ENCODE measurements around the gene SARS2. TPM values are rescaled to one million over a fixed set of nuclear protein-coding genes. Genes with fewer than 3 reads are reported as not detected.

SARS2 gene, protein sequence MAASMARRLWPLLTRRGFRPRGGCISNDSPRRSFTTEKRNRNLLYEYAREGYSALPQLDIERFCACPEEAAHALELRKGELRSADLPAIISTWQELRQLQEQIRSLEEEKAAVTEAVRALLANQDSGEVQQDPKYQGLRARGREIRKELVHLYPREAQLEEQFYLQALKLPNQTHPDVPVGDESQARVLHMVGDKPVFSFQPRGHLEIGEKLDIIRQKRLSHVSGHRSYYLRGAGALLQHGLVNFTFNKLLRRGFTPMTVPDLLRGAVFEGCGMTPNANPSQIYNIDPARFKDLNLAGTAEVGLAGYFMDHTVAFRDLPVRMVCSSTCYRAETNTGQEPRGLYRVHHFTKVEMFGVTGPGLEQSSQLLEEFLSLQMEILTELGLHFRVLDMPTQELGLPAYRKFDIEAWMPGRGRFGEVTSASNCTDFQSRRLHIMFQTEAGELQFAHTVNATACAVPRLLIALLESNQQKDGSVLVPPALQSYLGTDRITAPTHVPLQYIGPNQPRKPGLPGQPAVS
- total RNA-seq (10 to 100 TPM in 6 of 7 donors, 1 to 10 TPM in 1; 9.8 to 20.6 (median 18.0) TPM), polyA plus RNA-seq (10 to 100 TPM in 1 of 2 donors, 1 to 10 TPM in 1; 5.0 to 20.5 TPM)
- long read RNA-seq, donor 1, transcript SARS2-201 (16 exons, 2,057 nt): major isoform, 49 of 60 reads
- long read RNA-seq, donor 1, partial matches to known transcripts: 0 of 60 reads
- long read RNA-seq, donor 1, other reads (novel, unspliced or antisense): 11 of 60 reads
- long read RNA-seq, donor 2, partial matches to known transcripts: 0 of 4 reads
- long read RNA-seq, donor 2, other reads (novel, unspliced or antisense): 0 of 4 reads
- long read RNA-seq, donor 3, transcript SARS2-201 (16 exons, 2,057 nt): major isoform, 9 of 21 reads
- long read RNA-seq, donor 3, partial matches to known transcripts: 4 of 21 reads
- long read RNA-seq, donor 3, other reads (novel, unspliced or antisense): 8 of 21 reads

DNA sequence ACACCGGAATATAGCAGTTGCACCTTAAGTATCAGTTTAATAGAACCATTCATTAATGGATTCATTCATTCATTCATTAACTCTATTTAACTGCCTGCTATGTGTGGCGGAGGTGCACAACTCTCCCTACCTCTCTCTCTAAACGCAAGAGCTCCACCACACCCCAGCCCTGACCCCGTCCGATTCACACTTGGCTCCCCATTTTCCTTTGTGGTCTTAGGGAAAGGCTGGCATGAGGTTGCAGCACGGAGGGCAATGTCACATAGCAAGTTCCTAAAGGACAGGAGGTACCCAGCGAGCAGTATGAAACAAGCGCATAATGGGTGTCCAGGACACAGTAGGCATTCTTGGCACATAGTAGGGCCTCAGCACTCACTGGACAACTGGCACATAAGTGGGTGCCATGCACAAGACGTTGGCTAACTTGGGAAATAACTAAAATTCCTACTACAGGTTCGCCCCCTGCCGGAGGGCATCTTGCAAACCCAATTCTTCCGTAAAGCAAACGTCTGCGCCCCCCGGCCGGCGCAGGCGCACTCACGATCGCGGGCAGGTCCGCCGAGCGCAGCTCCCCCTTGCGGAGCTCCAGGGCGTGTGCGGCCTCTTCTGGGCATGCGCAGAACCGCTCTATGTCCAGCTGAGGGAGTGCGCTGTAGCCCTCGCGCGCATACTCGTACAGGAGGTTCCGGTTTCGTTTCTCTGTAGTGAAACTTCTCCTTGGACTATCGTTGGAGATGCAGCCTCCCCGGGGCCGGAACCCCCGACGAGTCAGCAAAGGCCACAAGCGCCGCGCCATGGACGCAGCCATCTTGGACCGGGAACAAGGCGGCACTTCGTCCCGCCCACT lies at the start of gene SARS2:
Gene SARS2, minus strand, starts transcription at position 835 of the 847 bp plus-strand sequence. Its CDS starts 27 bp downstream, at position 808.
- H3K9me3 ChIP-seq: no peaks in the 10 kb centered on the region
- peak within 1 kb of the TSS; percentile 91 for H3K4me3 ChIP-seq
- H3K4me1 ChIP-seq (ENCODE audit: insufficient read depth): peaks cover 12% of the 10 kb centered on the region
- whole genome bisulfite sequencing, 3 donors: 2% methylated on average over 49 of the region's 49 CpGs
- H3K36me3 ChIP-seq: no peaks in the 10 kb centered on the region
- intact Hi-C loops (cut with DNase I): loop anchor here in 3 of 4 donors (5.0 to 10.0 kb wide), 3 partner anchors 413 to 528 kb away; partner anchors contain the start of gene FAM98C (in 2 of the 3)
- peak; percentile 91 to 96 (median 93) for DNase-seq
- H3K27ac ChIP-seq: peak within 1 kb of the TSS; percentile 90 to 92
- no peaks in the 10 kb centered on the region for H3K27me3 ChIP-seq
- no peak for TF ChIP-seq EP300 (IDR thresholded peaks at IDR 0.05)
- TF ChIP-seq POLR2A (IDR thresholded peaks at IDR 0.05): no peak
- TF ChIP-seq, protein P1, sequence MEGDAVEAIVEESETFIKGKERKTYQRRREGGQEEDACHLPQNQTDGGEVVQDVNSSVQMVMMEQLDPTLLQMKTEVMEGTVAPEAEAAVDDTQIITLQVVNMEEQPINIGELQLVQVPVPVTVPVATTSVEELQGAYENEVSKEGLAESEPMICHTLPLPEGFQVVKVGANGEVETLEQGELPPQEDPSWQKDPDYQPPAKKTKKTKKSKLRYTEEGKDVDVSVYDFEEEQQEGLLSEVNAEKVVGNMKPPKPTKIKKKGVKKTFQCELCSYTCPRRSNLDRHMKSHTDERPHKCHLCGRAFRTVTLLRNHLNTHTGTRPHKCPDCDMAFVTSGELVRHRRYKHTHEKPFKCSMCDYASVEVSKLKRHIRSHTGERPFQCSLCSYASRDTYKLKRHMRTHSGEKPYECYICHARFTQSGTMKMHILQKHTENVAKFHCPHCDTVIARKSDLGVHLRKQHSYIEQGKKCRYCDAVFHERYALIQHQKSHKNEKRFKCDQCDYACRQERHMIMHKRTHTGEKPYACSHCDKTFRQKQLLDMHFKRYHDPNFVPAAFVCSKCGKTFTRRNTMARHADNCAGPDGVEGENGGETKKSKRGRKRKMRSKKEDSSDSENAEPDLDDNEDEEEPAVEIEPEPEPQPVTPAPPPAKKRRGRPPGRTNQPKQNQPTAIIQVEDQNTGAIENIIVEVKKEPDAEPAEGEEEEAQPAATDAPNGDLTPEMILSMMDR (IDR thresholded peaks at IDR 0.05): peak; percentile 98 to 99 (median 99)

DNA sequence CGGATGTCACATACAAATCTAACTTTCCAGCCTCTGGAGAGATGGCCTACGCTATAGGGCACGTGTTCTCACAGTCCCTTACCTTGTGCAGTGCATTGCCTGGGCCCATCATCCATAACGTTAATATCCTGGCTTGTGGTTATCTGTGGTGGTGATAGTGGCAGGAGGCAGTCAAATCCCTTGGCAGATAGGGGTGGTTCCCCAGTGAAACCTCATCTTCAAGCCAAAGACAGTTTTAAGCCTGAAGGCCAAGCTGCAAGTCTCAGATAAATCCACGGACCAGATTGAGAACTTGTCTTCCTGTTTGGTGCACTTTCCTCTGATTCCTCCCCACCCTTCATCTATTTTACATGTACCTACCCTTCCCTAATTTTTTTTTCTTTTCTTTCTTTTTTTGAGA lies 49.2 kb upstream of the SARS2 start:
- Histone ChIP-seq H3K4me3 (no peak overlapping the region), H3K4me1 (ENCODE audit: insufficient read depth) (no peaks in the 10 kb centered on the region), H3K36me3 (no peaks in the 10 kb centered on the region), H3K27ac (no peak overlapping the region), H3K9me3 (no peaks in the 10 kb centered on the region), H3K27me3 (no peaks in the 10 kb centered on the region)
- 79 to 87% (median 86%) methylated on average over 5 of the region's 5 CpGs for WGBS, 3 donors
- TF ChIP-seq, protein P1 (IDR thresholded peaks at IDR 0.05): no peak
- TF ChIP-seq EP300 (IDR thresholded peaks at IDR 0.05): no peak
- no peak for TF ChIP-seq POLR2A (IDR thresholded peaks at IDR 0.05)
- no peak for DNase-seq
- intact Hi-C loops (cut with DNase I): no loop called here

- TF ChIP-seq EP300 (IDR thresholded peaks at IDR 0.05) (no peak), POLR2A (IDR thresholded peaks at IDR 0.05) (no peak)
- TF ChIP-seq, protein P1 (IDR thresholded peaks at IDR 0.05): no peak
- no peaks in the 10 kb centered on the region for H3K36me3 ChIP-seq
These were observed 47.7 kb upstream of the SARS2 start for GRCh38 chr19:38978326-38978689.

More at GRCh38 chr19:38978326-38978689, 47.7 kb upstream of the SARS2 start:
- H3K27ac ChIP-seq: no peak overlapping the region
- WGBS, 3 donors: 73 to 87% (median 81%) methylated on average over 3 of the region's 3 CpGs
- H3K4me3 ChIP-seq: no peak overlapping the region
- DNase-seq: no peak
- no peaks in the 10 kb centered on the region for H3K4me1 ChIP-seq (ENCODE audit: insufficient read depth)
- intact Hi-C loops (cut with DNase I): no loop called here
- no peaks in the 10 kb centered on the region for H3K9me3 ChIP-seq
- H3K27me3 ChIP-seq: no peaks in the 10 kb centered on the region

Measured in ovary (tissue), 10 donors.